ENCODE data around the gene ATP8B3. TPM values are rescaled to one million over a fixed set of nuclear protein-coding genes. Genes with fewer than 3 reads are reported as not detected.

Gene ATP8B3
- total and polyA plus RNA-seq, 10 of the 15 experiments (the other 5 are each of a cell fraction or from before 2014, with no cell fraction given), result 0.13 to 1.7 (median 0.52) TPM

- TF ChIP-seq ZBTB40 (IDR thresholded peaks at IDR 0.05; ENCODE audit: borderline replicate concordance) (no peak), JUNB (IDR thresholded peaks at IDR 0.05) (no peak), CHD1 (IDR thresholded peaks at IDR 0.05; ENCODE audit: low read depth, low read length) (no peak), ZBTB11 (CRISPR knock-in tag; IDR thresholded peaks at IDR 0.05) (no peak), YBX1 (IDR thresholded peaks at IDR 0.05) (no peak), LARP7 (IDR thresholded peaks at IDR 0.05) (peak; percentile 66), SMC3 (IDR thresholded peaks at IDR 0.05; ENCODE audit: borderline replicate concordance, low read length) (no peak), HDAC6 (IDR thresholded peaks at IDR 0.05; ENCODE audit: unreplicated experiment) (no peak), NFXL1 (IDR thresholded peaks at IDR 0.05; ENCODE audit: borderline replicate concordance) (no peak), RAD21 (IDR thresholded peaks at IDR 0.05; ENCODE audit: insufficient read depth, low read depth, low read length) (no peak), ZNF622 (IDR thresholded peaks at IDR 0.05) (no peak), YY1 (IDR thresholded peaks at IDR 0.05; ENCODE audit: low read depth, low read length) (peak; percentile 93), CEBPZ (IDR thresholded peaks at IDR 0.05; ENCODE audit: low read depth, low read length) (no peak), CREB1 (IDR thresholded peaks at IDR 0.05; ENCODE audit: low read depth) (no peak), RB1 (IDR thresholded peaks at IDR 0.05; ENCODE audit: borderline replicate concordance) (peak; percentile 33; the same call in 1 of the 2 replicates), POLR2AphosphoS2 (IDR thresholded peaks at IDR 0.05; ENCODE audit: low read depth, low read length) (peak; percentile 32; the same call in 1 of the 2 replicates), BCL3 (IDR thresholded peaks at IDR 0.05; ENCODE audit: borderline replicate concordance, insufficient read depth, low read depth, low read length, poor library complexity, severe bottlenecking) (no peak)
These were observed 44.9 kb upstream of the ATP8B3 start (continued) for GRCh38 chr19:1856698-1857603.

All from GM12878 (cell line).